ENCODE data around the gene IFFO2.

IFFO2 gene

DNA sequence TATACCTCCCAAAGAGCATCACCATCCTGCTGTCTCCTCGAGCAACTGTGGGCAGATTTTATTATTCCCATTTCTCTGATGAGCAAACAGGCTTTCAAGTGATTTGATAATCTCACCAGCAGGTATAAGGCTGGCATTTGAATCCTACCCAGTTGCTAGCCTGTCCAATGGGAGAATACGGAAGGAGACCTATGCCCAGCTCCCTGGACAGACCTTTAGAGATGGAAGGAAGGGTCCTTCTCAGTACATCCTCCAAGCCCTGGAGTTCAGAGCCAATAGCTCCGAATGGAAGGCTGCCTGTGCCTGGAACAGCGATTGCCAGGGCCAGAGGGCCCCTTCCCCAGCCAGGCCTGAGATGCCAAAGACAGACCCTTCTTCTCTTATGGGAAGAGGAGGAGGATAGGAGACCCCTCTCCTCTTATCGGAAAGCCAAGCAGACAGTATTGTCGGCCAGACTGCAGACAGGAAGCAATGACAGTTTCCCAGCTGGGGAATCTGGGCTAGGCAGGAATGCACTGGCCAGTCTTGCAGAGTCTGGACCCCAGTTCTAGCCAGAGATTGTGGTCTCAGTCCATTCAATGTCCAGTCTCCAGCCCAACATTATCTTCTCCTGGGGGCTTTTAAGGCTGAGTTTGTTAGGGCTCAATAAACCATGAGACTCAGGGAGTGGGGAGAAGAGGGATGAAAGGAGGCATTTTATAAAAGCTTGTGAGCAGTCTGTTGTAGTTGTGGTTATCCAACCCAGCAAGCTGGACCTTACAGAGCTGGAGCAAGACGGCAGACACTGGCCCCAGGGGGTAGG, 2.0 kb downstream of the IFFO2 start:
- Histone ChIP-seq H3K36me3 (ENCODE audit: insufficient read depth, low read length) (no peaks in the 10 kb centered on the region), H3K9me3 (ENCODE audit: low read length) (no peaks in the 10 kb centered on the region), H3K4me1 (ENCODE audit: insufficient read depth, low read length) (peaks cover 33% of the 10 kb centered on the region), H2AFZ (ENCODE audit: low read depth, low read length) (no peak overlapping the region), H3K27me3 (ENCODE audit: insufficient read depth, low read length) (no peaks in the 10 kb centered on the region), H3K4me3 (ENCODE audit: low read length) (peak overlapping the region; percentile 73)

DNA sequence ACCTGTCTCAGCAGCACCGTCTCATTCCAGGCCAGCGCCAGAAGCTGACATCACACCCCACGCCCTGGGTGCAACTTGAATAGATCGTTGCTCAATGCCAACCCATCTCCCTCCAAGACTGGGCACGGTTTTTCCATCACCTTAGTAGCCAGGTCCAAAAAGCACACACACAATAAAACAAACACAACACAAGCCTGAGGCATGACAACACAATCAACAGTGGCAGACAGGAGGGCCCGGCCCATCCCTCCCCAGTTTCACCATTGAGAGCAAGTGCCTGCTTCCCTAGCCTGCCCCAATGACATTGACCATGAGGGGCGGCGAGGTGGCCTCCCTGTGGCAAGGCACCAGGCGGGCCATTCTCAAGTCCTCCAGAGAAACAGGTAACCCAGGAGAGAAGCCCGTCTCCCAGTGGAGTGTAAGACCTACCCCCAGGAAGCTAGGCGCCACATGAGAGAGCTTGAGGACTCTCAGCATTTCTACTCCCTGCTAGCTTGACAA, 2.7 kb downstream of the IFFO2 start:
- H3K4me3 ChIP-seq (ENCODE audit: low read length) = no peak overlapping the region
- peaks cover 39% of the 10 kb centered on the region for H3K4me1 ChIP-seq (ENCODE audit: insufficient read depth, low read length)

DNA sequence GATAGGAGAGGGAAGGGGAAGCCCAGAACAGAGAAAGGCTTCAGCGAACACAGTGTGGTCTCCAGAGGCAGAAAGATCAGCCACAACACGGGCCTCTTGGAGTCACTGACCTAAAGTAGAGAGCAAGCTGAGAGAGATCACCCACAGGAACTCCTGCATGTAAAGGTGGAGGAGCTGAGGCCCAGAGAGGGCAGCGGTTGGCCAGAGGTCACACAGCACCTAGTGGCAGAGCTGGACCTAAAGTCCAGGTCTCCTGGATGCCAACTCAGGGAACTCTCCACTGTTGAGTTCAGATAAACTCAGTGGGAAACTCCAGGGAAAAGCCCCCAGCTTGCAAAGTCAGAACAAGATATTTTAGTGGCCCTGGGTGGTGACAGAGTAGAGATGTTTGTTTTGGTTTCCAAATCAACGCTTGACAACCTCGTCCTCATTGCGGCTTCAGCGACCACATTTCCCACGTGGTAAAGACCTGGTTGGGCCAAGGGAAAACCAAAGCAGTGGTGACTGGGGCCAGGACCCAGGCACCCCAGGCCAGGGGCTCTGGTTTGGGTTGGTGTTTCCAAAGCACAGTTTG, 4.6 kb downstream of the IFFO2 start:
- Histone ChIP-seq H3K4me3 (ENCODE audit: low read length) (no peak overlapping the region), H3K9me3 (ENCODE audit: low read length) (no peaks in the 10 kb centered on the region), H3K27me3 (ENCODE audit: insufficient read depth, low read length) (no peaks in the 10 kb centered on the region), H2AFZ (ENCODE audit: low read depth, low read length) (no peak overlapping the region), H3K36me3 (ENCODE audit: insufficient read depth, low read length) (no peaks in the 10 kb centered on the region), H3K4me1 (ENCODE audit: insufficient read depth, low read length) (peaks cover 44% of the 10 kb centered on the region)

More for the DNA sequence above, 2.7 kb downstream of the IFFO2 start:
- no peaks in the 10 kb centered on the region for H3K27me3 ChIP-seq (ENCODE audit: insufficient read depth, low read length)
- no peaks in the 10 kb centered on the region for H3K9me3 ChIP-seq (ENCODE audit: low read length)
- H3K36me3 ChIP-seq (ENCODE audit: insufficient read depth, low read length) = no peaks in the 10 kb centered on the region
- no peak overlapping the region for H2AFZ ChIP-seq (ENCODE audit: low read depth, low read length)

DNA sequence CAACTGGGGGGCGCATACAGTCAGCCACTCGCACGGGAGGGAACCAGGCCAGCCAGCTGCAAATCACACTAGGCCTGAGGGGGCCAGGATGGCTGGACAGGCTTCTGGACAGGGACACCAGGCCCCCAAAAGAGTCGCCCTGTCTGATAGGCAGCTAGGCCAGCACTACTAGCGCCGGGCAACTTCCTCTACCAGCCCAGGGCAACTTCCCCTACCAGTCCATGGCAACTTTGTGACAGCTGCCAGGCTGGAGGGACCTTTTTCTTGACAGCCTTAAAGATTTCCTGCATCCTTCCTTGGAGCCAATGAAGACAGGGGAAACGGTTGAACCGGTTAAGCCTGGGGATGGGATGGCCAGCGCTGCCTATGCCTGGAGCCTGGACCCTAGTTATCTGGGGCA, 5.1 kb downstream of the IFFO2 start:
- H3K4me3 ChIP-seq (ENCODE audit: low read length) = no peak overlapping the region
- peaks cover 45% of the 10 kb centered on the region for H3K4me1 ChIP-seq (ENCODE audit: insufficient read depth, low read length)
- no peaks in the 10 kb centered on the region for H3K9me3 ChIP-seq (ENCODE audit: low read length)
- no peaks in the 10 kb centered on the region for H3K36me3 ChIP-seq (ENCODE audit: insufficient read depth, low read length)
- H3K27me3 ChIP-seq (ENCODE audit: insufficient read depth, low read length) = no peaks in the 10 kb centered on the region
- no peak overlapping the region for H2AFZ ChIP-seq (ENCODE audit: low read depth, low read length)

DNA sequence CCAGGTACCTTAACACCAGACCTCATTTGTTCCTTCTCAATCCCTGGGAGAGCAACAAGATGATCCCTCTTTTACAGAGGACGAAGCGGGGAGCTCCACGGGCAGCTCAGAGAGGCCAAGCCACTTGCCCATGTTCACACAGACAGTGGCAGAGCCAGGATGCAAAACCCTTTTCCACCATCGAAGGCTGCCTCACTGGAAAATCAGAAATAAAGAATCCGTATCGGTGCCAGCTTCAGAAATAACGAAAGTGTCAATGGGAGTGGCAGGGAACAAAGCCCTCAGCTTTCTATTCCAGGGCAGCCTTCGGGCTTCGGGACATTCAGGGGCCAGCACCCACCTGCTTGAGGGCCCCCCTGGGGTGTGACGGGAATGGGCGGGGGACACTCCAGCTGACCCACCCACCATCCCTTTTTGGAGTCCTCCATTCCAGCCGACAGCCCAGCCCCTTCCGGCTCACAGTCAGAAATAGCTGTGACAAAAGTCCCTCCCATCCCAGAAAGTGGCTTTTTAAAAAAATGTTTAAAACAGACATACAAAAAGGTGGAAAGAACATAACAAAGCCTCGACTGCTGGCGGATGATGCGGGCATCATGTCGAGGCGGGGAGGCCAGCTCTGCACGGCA, 6.0 kb downstream of the IFFO2 start:
- Histone ChIP-seq H3K9me3 (ENCODE audit: low read length) (no peaks in the 10 kb centered on the region), H3K27me3 (ENCODE audit: insufficient read depth, low read length) (no peaks in the 10 kb centered on the region), H3K36me3 (ENCODE audit: insufficient read depth, low read length) (no peaks in the 10 kb centered on the region), H3K4me1 (ENCODE audit: insufficient read depth, low read length) (peaks cover 49% of the 10 kb centered on the region), H3K4me3 (ENCODE audit: low read length) (peak overlapping the region; percentile 37), H2AFZ (ENCODE audit: low read depth, low read length) (peak overlapping the region; percentile 28)

DNA sequence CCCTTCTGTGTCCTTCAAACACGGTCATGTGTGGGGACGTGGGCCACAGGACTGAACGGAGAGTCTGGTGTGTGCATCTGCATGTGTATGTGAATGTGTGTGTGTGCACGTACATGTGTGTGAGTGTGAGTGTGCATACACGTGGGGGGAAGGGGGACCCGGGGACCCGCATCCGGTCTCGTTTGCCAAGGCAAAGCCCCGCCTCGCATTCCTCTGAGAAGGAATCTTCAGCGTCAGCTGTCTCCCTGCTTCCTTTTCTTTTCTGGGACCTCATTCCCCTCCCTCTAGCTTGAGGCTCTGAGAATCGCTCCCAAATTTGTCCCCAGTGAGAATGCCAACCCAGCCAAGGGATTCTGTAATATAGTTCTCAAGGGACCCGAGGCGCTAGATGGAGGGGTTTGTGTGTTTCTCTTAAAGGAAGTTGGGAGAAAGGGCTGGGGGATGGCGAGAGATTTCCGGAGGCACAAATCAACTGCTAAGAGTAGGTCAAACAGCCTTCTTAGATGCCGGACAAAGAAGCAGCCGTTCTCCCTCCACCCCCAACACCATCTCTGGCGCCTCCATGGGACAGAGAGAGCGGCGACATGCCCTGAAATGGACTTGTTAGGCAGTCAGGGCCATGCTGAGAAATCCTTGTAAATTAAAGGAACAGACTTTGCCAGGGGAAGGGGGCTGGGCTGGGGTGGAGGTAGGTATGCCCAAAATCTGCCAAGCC, 6.6 kb downstream of the IFFO2 start:
- peak overlapping the region; percentile 37 for H3K4me3 ChIP-seq (ENCODE audit: low read length)
- H2AFZ ChIP-seq (ENCODE audit: low read depth, low read length) = peak overlapping the region; percentile 28
- H3K4me1 ChIP-seq (ENCODE audit: insufficient read depth, low read length) = peaks cover 50% of the 10 kb centered on the region
- no peaks in the 10 kb centered on the region for H3K27me3 ChIP-seq (ENCODE audit: insufficient read depth, low read length)
- H3K36me3 ChIP-seq (ENCODE audit: insufficient read depth, low read length) = no peaks in the 10 kb centered on the region
- no peaks in the 10 kb centered on the region for H3K9me3 ChIP-seq (ENCODE audit: low read length)

DNA sequence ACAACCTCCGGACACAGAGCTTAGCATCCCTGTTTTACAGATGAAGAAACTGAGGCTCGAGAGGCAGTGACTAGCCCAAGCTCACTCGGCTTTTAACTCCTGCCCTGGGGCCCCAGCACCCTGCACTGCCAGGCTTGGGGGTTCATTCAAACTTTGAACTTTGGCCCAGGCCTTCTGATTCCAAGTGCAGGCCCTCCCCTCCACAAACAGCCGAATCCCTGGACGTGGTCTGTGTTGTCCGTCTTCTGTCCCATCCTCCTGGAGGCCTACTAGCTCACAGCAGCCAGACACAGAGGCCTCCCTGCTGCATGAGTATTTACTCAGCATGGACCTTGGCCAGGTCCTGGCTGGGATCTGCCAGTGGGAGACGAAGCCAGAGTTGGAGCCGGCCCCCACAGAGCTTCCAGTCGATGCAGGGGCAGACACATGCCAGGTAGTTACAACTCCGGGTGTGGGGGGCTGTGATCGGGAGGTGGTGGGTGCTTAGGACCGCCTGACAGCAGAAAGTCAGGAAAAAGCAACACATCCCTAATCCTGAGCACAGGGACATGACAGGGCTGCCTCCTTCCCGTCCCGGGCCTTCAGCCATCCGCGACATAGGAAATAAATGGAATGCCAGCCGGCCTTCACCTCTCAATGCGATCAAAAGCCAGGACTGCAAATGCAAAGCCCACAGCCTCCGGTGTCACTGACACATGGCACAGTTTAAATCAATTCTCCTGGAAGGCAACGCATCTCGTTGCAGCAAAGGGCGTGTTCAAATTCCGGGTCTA, 7.4 kb downstream of the IFFO2 start:
- peak overlapping the region; percentile 37 for H3K4me3 ChIP-seq (ENCODE audit: low read length)
- H3K27me3 ChIP-seq (ENCODE audit: insufficient read depth, low read length) = no peaks in the 10 kb centered on the region
- peak overlapping the region; percentile 28 for H2AFZ ChIP-seq (ENCODE audit: low read depth, low read length)
- H3K36me3 ChIP-seq (ENCODE audit: insufficient read depth, low read length) = no peaks in the 10 kb centered on the region
- no peaks in the 10 kb centered on the region for H3K9me3 ChIP-seq (ENCODE audit: low read length)
- H3K4me1 ChIP-seq (ENCODE audit: insufficient read depth, low read length) = peaks cover 48% of the 10 kb centered on the region

DNA sequence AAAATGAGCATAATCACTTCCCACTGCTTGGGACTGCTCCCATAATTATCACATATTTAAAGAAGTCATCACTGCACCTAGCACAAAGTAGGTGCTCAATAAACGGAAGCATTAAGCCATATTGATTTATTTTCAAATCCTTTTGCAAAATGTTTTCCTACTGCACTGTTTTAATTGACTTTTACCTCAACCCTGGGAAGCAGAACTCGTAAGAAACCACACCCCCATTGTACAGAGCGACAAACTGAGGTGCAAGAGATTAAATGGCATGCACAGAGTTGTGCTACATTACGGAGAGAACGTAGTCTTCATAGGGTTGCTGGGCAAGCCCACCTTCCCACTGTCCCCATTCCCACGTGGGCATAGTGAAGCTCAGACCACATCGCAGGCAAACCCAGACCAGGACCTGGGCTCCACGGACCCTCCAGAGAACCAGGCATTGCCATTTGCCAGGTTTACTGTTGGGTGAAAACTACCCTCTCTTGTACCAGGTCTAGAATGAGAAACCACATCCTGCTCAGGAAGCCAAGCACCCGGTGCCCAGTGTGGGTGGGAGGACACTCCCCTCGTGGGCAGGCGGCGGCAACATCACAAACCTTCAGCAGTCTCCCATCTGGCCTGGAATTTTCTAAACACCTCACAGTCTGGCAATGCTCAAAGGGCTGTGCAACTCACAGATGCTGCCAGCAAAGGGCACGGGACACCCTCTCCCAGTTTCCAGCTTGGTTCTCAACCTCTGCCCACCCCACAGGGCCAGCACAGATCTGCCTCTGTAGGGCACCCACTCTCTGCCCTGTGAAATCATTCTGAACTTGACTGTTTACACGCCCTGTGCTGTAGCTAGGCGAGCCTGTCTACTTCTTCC, 8.2 kb downstream of the IFFO2 start:
- Histone ChIP-seq H3K4me3 (ENCODE audit: low read length) (no peak overlapping the region), H3K9me3 (ENCODE audit: low read length) (no peaks in the 10 kb centered on the region)

DNA sequence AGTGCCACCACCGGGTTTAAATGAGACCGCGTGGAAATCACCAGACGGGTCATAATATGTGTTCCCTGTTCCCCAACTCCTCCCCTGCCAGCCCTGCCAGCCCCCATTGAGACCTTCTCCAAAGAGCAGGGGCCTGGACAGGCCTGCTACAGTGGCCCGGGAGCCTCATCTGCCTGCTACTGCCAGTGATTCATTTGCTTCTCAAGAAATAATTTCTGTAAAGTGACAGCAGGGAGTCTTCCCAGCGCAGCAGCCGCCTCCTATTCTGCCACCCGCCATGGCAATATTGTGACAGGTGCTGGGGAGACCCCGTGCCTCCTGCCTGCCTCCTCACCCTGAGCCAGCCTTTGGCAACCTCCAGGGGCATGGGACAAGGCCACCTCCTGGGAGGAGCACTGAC, 8.9 kb downstream of the IFFO2 start:
- no peak overlapping the region for H3K4me3 ChIP-seq (ENCODE audit: low read length)
- H3K36me3 ChIP-seq (ENCODE audit: insufficient read depth, low read length) = no peaks in the 10 kb centered on the region
- no peaks in the 10 kb centered on the region for H3K27me3 ChIP-seq (ENCODE audit: insufficient read depth, low read length)
- no peaks in the 10 kb centered on the region for H3K9me3 ChIP-seq (ENCODE audit: low read length)
- no peak overlapping the region for H2AFZ ChIP-seq (ENCODE audit: low read depth, low read length)
- peaks cover 48% of the 10 kb centered on the region for H3K4me1 ChIP-seq (ENCODE audit: insufficient read depth, low read length)

More for the DNA sequence above, 8.2 kb downstream of the IFFO2 start:
- Histone ChIP-seq H3K36me3 (ENCODE audit: insufficient read depth, low read length) (no peaks in the 10 kb centered on the region), H3K27me3 (ENCODE audit: insufficient read depth, low read length) (no peaks in the 10 kb centered on the region), H3K4me1 (ENCODE audit: insufficient read depth, low read length) (peaks cover 48% of the 10 kb centered on the region), H2AFZ (ENCODE audit: low read depth, low read length) (no peak overlapping the region)

DNA sequence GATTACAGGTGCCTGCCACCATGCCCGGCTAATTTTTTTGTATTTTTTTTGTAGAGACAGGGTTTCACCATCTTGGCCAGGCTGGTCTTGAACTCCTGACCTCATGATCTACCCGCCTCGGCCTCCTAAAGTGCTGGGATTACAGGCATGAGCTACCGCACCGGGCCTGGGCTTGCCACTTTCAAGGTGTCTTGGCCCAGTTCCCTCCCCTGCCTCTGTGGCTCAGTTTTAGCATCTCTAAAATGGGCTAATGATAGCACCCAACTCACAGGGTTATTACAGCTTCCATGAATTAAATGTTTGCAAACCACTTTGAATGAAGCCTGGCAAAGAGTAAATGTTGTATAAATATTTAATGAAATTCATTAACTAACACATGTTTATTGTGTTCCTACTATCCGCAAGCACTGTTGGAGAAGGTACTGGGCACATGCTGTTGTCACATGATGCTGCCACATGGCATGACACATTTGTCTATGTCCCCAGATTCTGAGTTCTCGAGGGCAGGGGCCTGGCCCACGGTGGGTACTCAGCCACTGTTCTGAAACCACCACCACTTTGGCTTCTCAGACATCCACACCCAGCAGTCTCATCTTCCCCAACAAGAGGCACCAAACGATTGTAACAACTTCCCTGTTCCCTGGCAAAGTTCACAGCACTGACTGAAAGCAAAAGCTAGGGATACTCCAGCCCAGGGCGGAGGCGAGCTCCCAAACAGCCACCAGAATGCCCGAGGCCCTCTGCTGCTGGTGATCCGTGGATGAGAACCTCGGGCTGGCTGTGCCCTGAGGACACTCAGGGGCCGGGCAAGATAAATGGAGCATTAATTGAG, 9.7 kb downstream of the IFFO2 start:
- Histone ChIP-seq H3K9me3 (ENCODE audit: low read length) (no peaks in the 10 kb centered on the region), H2AFZ (ENCODE audit: low read depth, low read length) (no peak overlapping the region), H3K4me3 (ENCODE audit: low read length) (no peak overlapping the region), H3K27me3 (ENCODE audit: insufficient read depth, low read length) (no peaks in the 10 kb centered on the region), H3K36me3 (ENCODE audit: insufficient read depth, low read length) (no peaks in the 10 kb centered on the region), H3K4me1 (ENCODE audit: insufficient read depth, low read length) (peaks cover 54% of the 10 kb centered on the region)

DNA sequence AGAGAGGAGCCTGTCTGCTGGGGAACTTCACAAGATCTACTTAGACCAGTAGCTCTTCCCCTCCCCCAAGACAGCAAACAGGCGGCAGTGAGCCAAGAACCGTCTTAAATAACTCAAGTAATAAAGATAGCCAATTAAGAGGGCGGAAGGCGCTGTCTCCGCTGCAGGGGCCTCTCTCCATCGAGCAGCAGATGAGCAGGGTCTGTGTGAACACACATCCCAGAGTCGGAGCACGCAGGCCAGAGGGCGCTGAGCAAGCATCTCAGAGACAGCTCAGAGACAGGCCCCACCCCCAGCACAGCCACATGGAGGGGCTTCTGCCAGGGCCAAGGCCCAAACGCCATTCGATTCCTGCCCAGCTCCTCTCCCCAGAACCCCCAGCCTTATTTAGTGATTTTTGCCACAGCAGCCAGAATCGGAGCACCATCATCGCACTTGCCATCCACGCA, 11.1 kb downstream of the IFFO2 start:
- no peaks in the 10 kb centered on the region for H3K9me3 ChIP-seq (ENCODE audit: low read length)
- H3K4me1 ChIP-seq (ENCODE audit: insufficient read depth, low read length) = peaks cover 55% of the 10 kb centered on the region
- H3K36me3 ChIP-seq (ENCODE audit: insufficient read depth, low read length) = no peaks in the 10 kb centered on the region
- H3K4me3 ChIP-seq (ENCODE audit: low read length) = no peak overlapping the region
- H3K27me3 ChIP-seq (ENCODE audit: insufficient read depth, low read length) = no peaks in the 10 kb centered on the region
- H2AFZ ChIP-seq (ENCODE audit: low read depth, low read length) = no peak overlapping the region
